ENCODE measurements around the gene DNM3.

The DNM3 gene

GRCh38 chr1:172452536-172453152 is 611.3 kb downstream of the DNM3 start:
- Histone ChIP-seq H2AFZ (ENCODE audit: low read depth, low read length, severe bottlenecking) (no peak overlapping the region), H3F3A (ENCODE audit: insufficient read depth) (no peaks in the 10 kb centered on the region), H3K4me3 (ENCODE audit: insufficient read depth, low read length, poor library complexity, severe bottlenecking) (no peak overlapping the region), H3K9me2 (replicated peaks; ENCODE audit: insufficient read depth, low read length) (no peaks in the 10 kb centered on the region), H3K4me2 (ENCODE audit: low read depth, low read length, poor library complexity, severe bottlenecking) (no peak overlapping the region), H3K79me2 (ENCODE audit: insufficient read depth, low read length) (no peaks in the 10 kb centered on the region), H3K9me3 (ENCODE audit: insufficient read depth, low read length) (no peaks in the 10 kb centered on the region), H3K36me3 (ENCODE audit: low read length) (no peaks in the 10 kb centered on the region), H3K27ac (ENCODE audit: low read depth, low read length) (no peak overlapping the region), H4K20me1 (ENCODE audit: low read depth, low read length) (no peaks in the 10 kb centered on the region), H3K9ac (ENCODE audit: low read length) (no peak overlapping the region), H3K27me3 (ENCODE audit: low read length) (no peaks in the 10 kb centered on the region)
- TF ChIP-seq, protein P1, sequence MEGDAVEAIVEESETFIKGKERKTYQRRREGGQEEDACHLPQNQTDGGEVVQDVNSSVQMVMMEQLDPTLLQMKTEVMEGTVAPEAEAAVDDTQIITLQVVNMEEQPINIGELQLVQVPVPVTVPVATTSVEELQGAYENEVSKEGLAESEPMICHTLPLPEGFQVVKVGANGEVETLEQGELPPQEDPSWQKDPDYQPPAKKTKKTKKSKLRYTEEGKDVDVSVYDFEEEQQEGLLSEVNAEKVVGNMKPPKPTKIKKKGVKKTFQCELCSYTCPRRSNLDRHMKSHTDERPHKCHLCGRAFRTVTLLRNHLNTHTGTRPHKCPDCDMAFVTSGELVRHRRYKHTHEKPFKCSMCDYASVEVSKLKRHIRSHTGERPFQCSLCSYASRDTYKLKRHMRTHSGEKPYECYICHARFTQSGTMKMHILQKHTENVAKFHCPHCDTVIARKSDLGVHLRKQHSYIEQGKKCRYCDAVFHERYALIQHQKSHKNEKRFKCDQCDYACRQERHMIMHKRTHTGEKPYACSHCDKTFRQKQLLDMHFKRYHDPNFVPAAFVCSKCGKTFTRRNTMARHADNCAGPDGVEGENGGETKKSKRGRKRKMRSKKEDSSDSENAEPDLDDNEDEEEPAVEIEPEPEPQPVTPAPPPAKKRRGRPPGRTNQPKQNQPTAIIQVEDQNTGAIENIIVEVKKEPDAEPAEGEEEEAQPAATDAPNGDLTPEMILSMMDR (IDR thresholded peaks at IDR 0.05; ENCODE audit: insufficient read depth, low read length, poor library complexity, severe bottlenecking): no peak
- TF ChIP-seq EZH2phosphoT487 (conservative IDR thresholded peaks at IDR 0.05; ENCODE audit: low read length): no peak

GRCh38 chr1:172453153-172453545 is 611.9 kb downstream of the DNM3 start:
- TF ChIP-seq, protein P1 (IDR thresholded peaks at IDR 0.05; ENCODE audit: insufficient read depth, low read length, poor library complexity, severe bottlenecking): no peak
- no peak for TF ChIP-seq EZH2phosphoT487 (conservative IDR thresholded peaks at IDR 0.05; ENCODE audit: low read length)
- no peaks in the 10 kb centered on the region for H3K27me3 ChIP-seq (ENCODE audit: low read length)
- H2AFZ ChIP-seq (ENCODE audit: low read depth, low read length, severe bottlenecking): no peak overlapping the region
- H3K4me3 ChIP-seq (ENCODE audit: insufficient read depth, low read length, poor library complexity, severe bottlenecking): no peak overlapping the region
- H3K36me3 ChIP-seq (ENCODE audit: low read length): no peaks in the 10 kb centered on the region
- H4K20me1 ChIP-seq (ENCODE audit: low read depth, low read length): no peaks in the 10 kb centered on the region
- no peaks in the 10 kb centered on the region for H3F3A ChIP-seq (ENCODE audit: insufficient read depth)
- H3K79me2 ChIP-seq (ENCODE audit: insufficient read depth, low read length): no peaks in the 10 kb centered on the region
- no peaks in the 10 kb centered on the region for H3K9me2 ChIP-seq (replicated peaks; ENCODE audit: insufficient read depth, low read length)
- H3K9ac ChIP-seq (ENCODE audit: low read length): no peak overlapping the region
- no peaks in the 10 kb centered on the region for H3K9me3 ChIP-seq (ENCODE audit: insufficient read depth, low read length)
- H3K4me2 ChIP-seq (ENCODE audit: low read depth, low read length, poor library complexity, severe bottlenecking): no peak overlapping the region
- no peak overlapping the region for H3K27ac ChIP-seq (ENCODE audit: low read depth, low read length)

GRCh38 chr1:172453607-172454006 is 612.3 kb downstream of the DNM3 start:
- Histone ChIP-seq H3K9me3 (ENCODE audit: insufficient read depth, low read length) (no peaks in the 10 kb centered on the region), H3K9me2 (replicated peaks; ENCODE audit: insufficient read depth, low read length) (no peaks in the 10 kb centered on the region), H3F3A (ENCODE audit: insufficient read depth) (no peaks in the 10 kb centered on the region), H2AFZ (ENCODE audit: low read depth, low read length, severe bottlenecking) (no peak overlapping the region), H3K27ac (ENCODE audit: low read depth, low read length) (no peak overlapping the region), H3K36me3 (ENCODE audit: low read length) (no peaks in the 10 kb centered on the region), H3K4me2 (ENCODE audit: low read depth, low read length, poor library complexity, severe bottlenecking) (no peak overlapping the region), H3K27me3 (ENCODE audit: low read length) (no peaks in the 10 kb centered on the region), H3K4me3 (ENCODE audit: insufficient read depth, low read length, poor library complexity, severe bottlenecking) (no peak overlapping the region), H4K20me1 (ENCODE audit: low read depth, low read length) (no peaks in the 10 kb centered on the region), H3K79me2 (ENCODE audit: insufficient read depth, low read length) (no peaks in the 10 kb centered on the region), H3K9ac (ENCODE audit: low read length) (no peak overlapping the region)
- no peak for TF ChIP-seq EZH2phosphoT487 (conservative IDR thresholded peaks at IDR 0.05; ENCODE audit: low read length)
- TF ChIP-seq, protein P1 (IDR thresholded peaks at IDR 0.05; ENCODE audit: insufficient read depth, low read length, poor library complexity, severe bottlenecking): no peak
